HepG2 (cell line): Measurements from ENCODE around the gene MGMT. TPM values are rescaled to one million over a fixed set of nuclear protein-coding genes. Genes with fewer than 3 reads are reported as not detected.

ENCODE experiments used
- BCLAF1 ChIP-seq: fragments of 450-650 bp; IDR thresholded peaks from 2 replicates; pipeline ENCODE4 v1.6.1; 2017; ENCODE audit warnings: mild to moderate bottlenecking
- HMG20A ChIP-seq: IDR thresholded peaks from 2 replicates; pipeline ENCODE4 v1.6.1; 2016; ENCODE audit warnings: borderline replicate concordance
- HNF1A ChIP-seq, 2 experiments: sonication (generic) in 1 of 2; formaldehyde crosslinking in 1 of 2; IDR thresholded peaks; 2 replicates each; pipeline versions ENCODE4 v1.4.0 to v1.6.1; 2016 to 2020; ENCODE audit warnings: borderline replicate concordance in 1 of 2, low read depth in 1 of 2, mild to moderate bottlenecking in 1 of 2, missing genetic modification reagents in 1 of 2
- KLF16 ChIP-seq, 2 experiments: sonication (generic) in 1 of 2; formaldehyde crosslinking in 1 of 2; IDR thresholded peaks; 2 replicates each; pipeline versions ENCODE4 v1.6.1 to v1.8.0; 2016 to 2023; ENCODE audit warnings: missing genetic modification reagents in 2 of 2, missing compliant biosample characterization in 1 of 2
- TAF15 ChIP-seq: fragments of 200-400 bp; formaldehyde crosslinking; IDR thresholded peaks from one replicate; pipeline ENCODE4 v1.6.1; 2018; ENCODE audit warnings: mild to moderate bottlenecking, low read depth, low read length; ENCODE audit not compliant: poor library complexity, severe bottlenecking
- ZBTB14 ChIP-seq: sonication (generic); formaldehyde crosslinking; IDR thresholded peaks from 2 replicates; pipeline ENCODE4 v1.4.0; 2020; ENCODE audit warnings: missing genetic modification reagents
- ZFP62 ChIP-seq: sonication (generic); formaldehyde crosslinking; IDR thresholded peaks from 2 replicates; pipeline ENCODE4 v1.4.0; 2020; ENCODE audit warnings: missing genetic modification reagents
- ZNF577 ChIP-seq: sonication (generic); formaldehyde crosslinking; IDR thresholded peaks from 2 replicates; pipeline ENCODE4 v1.4.0; 2020; ENCODE audit warnings: mild to moderate bottlenecking, low read depth, missing genetic modification reagents, borderline replicate concordance
- polyA plus RNA-seq, 8 experiments: library from polyadenylated mRNA; depleted of rRNA in 3 of 8; stranded (reverse) in 7 of 8; unstranded in 1 of 8; fragments of >200 nt; fragmentation: Illumina TruSeq in 4 of 8; extraction: Trizol in 4 of 8; gene quantifications; 2 replicates each; pipeline versions ENCODE4 v1.2.1 to v1.2.3, GENCODE V29; 2011 to 2016; ENCODE audit warnings: low read depth in 4 of 8, missing spikeins in 1 of 8, mixed read lengths in 1 of 8; ENCODE audit not compliant: insufficient read depth in 1 of 8
- total RNA-seq, 5 experiments: library from RNA; depleted of rRNA; stranded (reverse); fragments of >200 nt; fragmentation: Illumina TruSeq; extraction: Trizol; gene quantifications; 2 replicates each; pipeline ENCODE4 v1.2.3, GENCODE V29; 2016; ENCODE audit warnings: low read depth in 1 of 5
- TF ChIP-seq, protein P1 (sequence below): sonication (generic); formaldehyde crosslinking; IDR thresholded peaks from 2 replicates; pipeline ENCODE4 v1.4.0; 2020; ENCODE audit warnings: missing genetic modification reagents
- TF ChIP-seq, protein P2 (sequence below): sonication (generic); formaldehyde crosslinking; IDR thresholded peaks from 2 replicates; pipeline ENCODE4 v1.8.0; 2022; ENCODE audit warnings: missing genetic modification reagents, low read depth, mild to moderate bottlenecking, borderline replicate concordance

MGMT gene
- total and polyA plus RNA-seq, 2 of the 13 experiments (the other 11 are each of a cell fraction or from before 2014, with no cell fraction given): 12.0 to 19.5 TPM

DNA sequence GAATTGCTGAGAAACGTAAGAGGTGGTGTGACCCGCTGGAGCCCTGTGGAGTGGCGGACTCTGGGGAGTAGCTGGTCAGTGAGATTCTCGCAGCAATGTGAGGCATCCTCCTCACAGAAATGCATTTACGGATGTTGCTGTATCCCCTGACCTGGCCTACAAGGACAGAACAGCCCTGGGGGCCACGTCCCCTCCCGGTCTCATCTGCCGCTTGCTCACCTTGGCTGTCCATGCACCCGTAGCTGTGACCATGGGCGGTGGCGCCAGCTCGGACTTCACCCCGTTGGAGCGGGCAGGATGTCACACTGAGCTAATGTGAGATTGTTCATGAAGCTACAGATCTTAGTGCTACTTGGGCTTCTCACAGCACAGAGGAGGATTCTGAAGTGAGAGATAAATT is 303.2 kb downstream of the MGMT start (continued):
- TF ChIP-seq, protein P1, sequence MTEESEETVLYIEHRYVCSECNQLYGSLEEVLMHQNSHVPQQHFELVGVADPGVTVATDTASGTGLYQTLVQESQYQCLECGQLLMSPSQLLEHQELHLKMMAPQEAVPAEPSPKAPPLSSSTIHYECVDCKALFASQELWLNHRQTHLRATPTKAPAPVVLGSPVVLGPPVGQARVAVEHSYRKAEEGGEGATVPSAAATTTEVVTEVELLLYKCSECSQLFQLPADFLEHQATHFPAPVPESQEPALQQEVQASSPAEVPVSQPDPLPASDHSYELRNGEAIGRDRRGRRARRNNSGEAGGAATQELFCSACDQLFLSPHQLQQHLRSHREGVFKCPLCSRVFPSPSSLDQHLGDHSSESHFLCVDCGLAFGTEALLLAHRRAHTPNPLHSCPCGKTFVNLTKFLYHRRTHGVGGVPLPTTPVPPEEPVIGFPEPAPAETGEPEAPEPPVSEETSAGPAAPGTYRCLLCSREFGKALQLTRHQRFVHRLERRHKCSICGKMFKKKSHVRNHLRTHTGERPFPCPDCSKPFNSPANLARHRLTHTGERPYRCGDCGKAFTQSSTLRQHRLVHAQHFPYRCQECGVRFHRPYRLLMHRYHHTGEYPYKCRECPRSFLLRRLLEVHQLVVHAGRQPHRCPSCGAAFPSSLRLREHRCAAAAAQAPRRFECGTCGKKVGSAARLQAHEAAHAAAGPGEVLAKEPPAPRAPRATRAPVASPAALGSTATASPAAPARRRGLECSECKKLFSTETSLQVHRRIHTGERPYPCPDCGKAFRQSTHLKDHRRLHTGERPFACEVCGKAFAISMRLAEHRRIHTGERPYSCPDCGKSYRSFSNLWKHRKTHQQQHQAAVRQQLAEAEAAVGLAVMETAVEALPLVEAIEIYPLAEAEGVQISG (CRISPR knock-in tag): no peak
- TF ChIP-seq, protein P2, sequence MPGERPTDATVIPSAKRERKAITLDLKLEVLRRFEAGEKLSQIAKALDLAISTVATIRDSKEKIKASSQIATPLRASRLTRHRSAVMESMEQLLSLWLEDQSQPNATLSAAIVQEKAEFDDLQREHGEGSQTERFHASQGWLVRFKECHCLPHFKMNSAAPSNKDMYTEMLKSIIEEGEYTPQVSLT (CRISPR knock-in tag): no peak
- TF ChIP-seq HNF1A (IDR thresholded peaks at IDR 0.05; ENCODE audit: low read depth) (no peak), HNF1A (CRISPR knock-in tag; IDR thresholded peaks at IDR 0.05; ENCODE audit: borderline replicate concordance) (no peak), ZBTB14 (CRISPR knock-in tag) (no peak), ZNF577 (no peak), ZFP62 (CRISPR knock-in tag) (no peak), BCLAF1 (no peak), KLF16 (CRISPR knock-in tag; IDR thresholded peaks at IDR 0.05) (no peak), HMG20A (no peak), TAF15 (no peak)
- TF ChIP-seq, all 625 proteins: peak for 0
